MM.1S (cell line): ENCODE results near the gene PASD1.
A peak's percentile ranks its signal among the peaks of the same experiment; 100 is the strongest.

Experiments used
- DNase-seq: peaks from one replicate; pipeline ENCODE4 v3.0.0-alpha.2; 2015
- H2AFZ ChIP-seq: fragments of 300-600 bp; sonication (generic); 2 replicates; pipeline ENCODE4 v1.6.0; 2016; ENCODE audit warnings: antibody characterized with exemption, low read length
- H3F3A ChIP-seq: fragments of 300-600 bp; sonication (generic); 2 replicates; pipeline ENCODE4 v1.6.1; 2016; ENCODE audit warnings: mild to moderate bottlenecking, antibody characterized with exemption, low read length, moderate library complexity, mixed read lengths; ENCODE audit not compliant: insufficient read depth
- H3K27ac ChIP-seq: fragments of 300-600 bp; sonication (generic); 2 replicates; pipeline ENCODE4 v1.5.1; 2016; ENCODE audit warnings: mild to moderate bottlenecking, low read length
- H3K27me3 ChIP-seq: fragments of 300-600 bp; sonication (generic); replicated peaks from 2 replicates; pipeline ENCODE4 v1.6.0; 2016; ENCODE audit warnings: low read length; ENCODE audit not compliant: insufficient read depth
- H3K36me3 ChIP-seq: fragments of 300-600 bp; sonication (generic); replicated peaks from 2 replicates; pipeline ENCODE4 v1.6.1; 2016; ENCODE audit warnings: mild to moderate bottlenecking, low read length, mixed read lengths; ENCODE audit not compliant: insufficient read depth
- H3K4me1 ChIP-seq: fragments of 300-600 bp; sonication (generic); 2 replicates; pipeline ENCODE4 v1.6.1; 2016; ENCODE audit warnings: low read length, mixed read lengths
- H3K4me2 ChIP-seq: fragments of 300-600 bp; sonication (generic); 2 replicates; pipeline ENCODE4 v1.6.0; 2016; ENCODE audit warnings: low read depth, low read length
- H3K4me3 ChIP-seq: fragments of 300-600 bp; sonication (generic); 2 replicates; pipeline ENCODE4 v1.5.1; 2016; ENCODE audit warnings: low read length, mixed read lengths
- H3K79me2 ChIP-seq: fragments of 300-600 bp; sonication (generic); 2 replicates; pipeline ENCODE4 v1.6.1; 2016; ENCODE audit warnings: mixed run types, low read length, mixed read lengths
- H3K9ac ChIP-seq: fragments of 300-600 bp; sonication (generic); 2 replicates; pipeline ENCODE4 v1.6.1; 2016; ENCODE audit warnings: low read length, mixed read lengths
- H3K9me2 ChIP-seq: fragments of 300-600 bp; sonication (generic); replicated peaks from 2 replicates; pipeline ENCODE4 v1.6.1; 2016; ENCODE audit warnings: mild to moderate bottlenecking, low read length, mixed read lengths; ENCODE audit not compliant: insufficient read depth
- H3K9me3 ChIP-seq: fragments of 300-600 bp; sonication (generic); replicated peaks from 2 replicates; pipeline ENCODE4 v1.6.1; 2016; ENCODE audit warnings: mild to moderate bottlenecking, low read length, mixed read lengths; ENCODE audit not compliant: insufficient read depth
- H4K20me1 ChIP-seq: fragments of 300-600 bp; sonication (generic); 2 replicates; pipeline ENCODE4 v1.6.1; 2016; ENCODE audit warnings: mild to moderate bottlenecking, low read length, moderate library complexity, mixed read lengths; ENCODE audit not compliant: insufficient read depth
- CTCF ChIP-seq: fragments of 300-600 bp; sonication (generic); IDR thresholded peaks from 2 replicates; pipeline ENCODE4 v1.5.1; 2016; ENCODE audit warnings: antibody characterized with exemption, low read length, mixed read lengths
- EZH2 ChIP-seq: fragments of 300-600 bp; sonication (generic); optimal IDR thresholded peaks from 2 replicates; pipeline ENCODE3; 2017; ENCODE audit warnings: low read depth, mild to moderate bottlenecking, antibody characterized with exemption, low read length, mixed read lengths
- EZH2phosphoT487 ChIP-seq: fragments of 300-600 bp; sonication (generic); IDR thresholded peaks from 2 replicates; pipeline ENCODE4 v1.6.1; 2018; ENCODE audit warnings: antibody characterized with exemption, low read length

Gene PASD1

GRCh38 chrX:151680805-151681204 lies 117.3 kb downstream of the PASD1 start:
- Histone ChIP-seq H3K4me2 (no peak overlapping the region), H3K9ac (no peak overlapping the region), H3K79me2 (no peaks in the 10 kb centered on the region), H3K4me3 (no peak overlapping the region), H3K4me1 (no peaks in the 10 kb centered on the region), H2AFZ (no peak overlapping the region), H3K9me3 (no peaks in the 10 kb centered on the region), H3K9me2 (no peaks in the 10 kb centered on the region), H3F3A (no peaks in the 10 kb centered on the region), H3K36me3 (no peaks in the 10 kb centered on the region), H3K27me3 (no peaks in the 10 kb centered on the region), H3K27ac (no peak overlapping the region), H4K20me1 (no peaks in the 10 kb centered on the region)
- peak; percentile 60 for TF ChIP-seq CTCF
- no peak for TF ChIP-seq EZH2
- no peak for TF ChIP-seq EZH2phosphoT487
- peak; percentile 47 for DNase-seq

- no peak for TF ChIP-seq CTCF
- no peak for TF ChIP-seq EZH2phosphoT487
- TF ChIP-seq EZH2 = no peak
- H3K9me2 ChIP-seq = no peaks in the 10 kb centered on the region
- H2AFZ ChIP-seq = no peak overlapping the region
- no peaks in the 10 kb centered on the region for H3K9me3 ChIP-seq
- H3K79me2 ChIP-seq = no peaks in the 10 kb centered on the region
- DNase-seq = no peak
- no peak overlapping the region for H3K4me3 ChIP-seq
- no peak overlapping the region for H3K27ac ChIP-seq
- no peak overlapping the region for H3K9ac ChIP-seq
- H3K36me3 ChIP-seq = no peaks in the 10 kb centered on the region
- no peaks in the 10 kb centered on the region for H3F3A ChIP-seq
- no peaks in the 10 kb centered on the region for H3K27me3 ChIP-seq
- H3K4me1 ChIP-seq = no peaks in the 10 kb centered on the region
- no peaks in the 10 kb centered on the region for H4K20me1 ChIP-seq
- H3K4me2 ChIP-seq = no peak overlapping the region
Measured at GRCh38 chrX:151687635-151688034, 124.2 kb downstream of the PASD1 start.

- H2AFZ ChIP-seq = no peak overlapping the region
- no peaks in the 10 kb centered on the region for H3K79me2 ChIP-seq
- H4K20me1 ChIP-seq = no peaks in the 10 kb centered on the region
- no peaks in the 10 kb centered on the region for H3K9me2 ChIP-seq
- no peaks in the 10 kb centered on the region for H3K27me3 ChIP-seq
- no peaks in the 10 kb centered on the region for H3F3A ChIP-seq
- no peak overlapping the region for H3K4me2 ChIP-seq
- no peak overlapping the region for H3K9ac ChIP-seq
- H3K36me3 ChIP-seq = no peaks in the 10 kb centered on the region
- H3K4me3 ChIP-seq = no peak overlapping the region
- TF ChIP-seq EZH2phosphoT487 (no peak), CTCF (no peak), EZH2 (no peak)
- no peaks in the 10 kb centered on the region for H3K4me1 ChIP-seq
- no peak for DNase-seq
- no peak overlapping the region for H3K27ac ChIP-seq
- no peaks in the 10 kb centered on the region for H3K9me3 ChIP-seq
Measured at GRCh38 chrX:151688695-151689094, 125.2 kb downstream of the PASD1 start.
